ENCODE measurements around the gene SETD2.

SETD2 gene

DNA sequence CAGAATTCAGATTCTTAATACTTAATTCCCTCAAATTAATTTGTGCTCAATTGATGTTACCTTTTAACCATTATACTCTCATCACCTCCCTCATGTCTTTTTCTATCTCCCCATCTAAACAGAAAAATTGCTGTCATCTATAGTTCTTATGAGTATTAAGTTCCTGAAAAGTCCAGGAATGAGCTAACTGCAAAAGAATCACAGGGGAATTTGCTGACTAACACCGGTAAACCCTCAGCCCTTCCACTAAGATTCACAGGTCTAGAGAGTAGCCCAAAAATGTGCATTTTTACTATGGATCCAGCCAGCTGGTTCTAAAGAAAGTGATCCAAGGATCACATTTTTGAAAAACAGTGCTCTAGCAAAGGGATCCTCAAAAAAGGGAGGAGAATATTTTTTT lies 67.0 kb downstream of the SETD2 start:
- TF ChIP-seq, protein P1, sequence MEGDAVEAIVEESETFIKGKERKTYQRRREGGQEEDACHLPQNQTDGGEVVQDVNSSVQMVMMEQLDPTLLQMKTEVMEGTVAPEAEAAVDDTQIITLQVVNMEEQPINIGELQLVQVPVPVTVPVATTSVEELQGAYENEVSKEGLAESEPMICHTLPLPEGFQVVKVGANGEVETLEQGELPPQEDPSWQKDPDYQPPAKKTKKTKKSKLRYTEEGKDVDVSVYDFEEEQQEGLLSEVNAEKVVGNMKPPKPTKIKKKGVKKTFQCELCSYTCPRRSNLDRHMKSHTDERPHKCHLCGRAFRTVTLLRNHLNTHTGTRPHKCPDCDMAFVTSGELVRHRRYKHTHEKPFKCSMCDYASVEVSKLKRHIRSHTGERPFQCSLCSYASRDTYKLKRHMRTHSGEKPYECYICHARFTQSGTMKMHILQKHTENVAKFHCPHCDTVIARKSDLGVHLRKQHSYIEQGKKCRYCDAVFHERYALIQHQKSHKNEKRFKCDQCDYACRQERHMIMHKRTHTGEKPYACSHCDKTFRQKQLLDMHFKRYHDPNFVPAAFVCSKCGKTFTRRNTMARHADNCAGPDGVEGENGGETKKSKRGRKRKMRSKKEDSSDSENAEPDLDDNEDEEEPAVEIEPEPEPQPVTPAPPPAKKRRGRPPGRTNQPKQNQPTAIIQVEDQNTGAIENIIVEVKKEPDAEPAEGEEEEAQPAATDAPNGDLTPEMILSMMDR (IDR thresholded peaks at IDR 0.05; ENCODE audit: insufficient read depth, low read depth, low read length, missing control alignments) = no peak
- peak; percentile 38 for DNase-seq (ENCODE audit: low read depth)
- no peak overlapping the region for H3K4me3 ChIP-seq (ENCODE audit: low read length)

DNA sequence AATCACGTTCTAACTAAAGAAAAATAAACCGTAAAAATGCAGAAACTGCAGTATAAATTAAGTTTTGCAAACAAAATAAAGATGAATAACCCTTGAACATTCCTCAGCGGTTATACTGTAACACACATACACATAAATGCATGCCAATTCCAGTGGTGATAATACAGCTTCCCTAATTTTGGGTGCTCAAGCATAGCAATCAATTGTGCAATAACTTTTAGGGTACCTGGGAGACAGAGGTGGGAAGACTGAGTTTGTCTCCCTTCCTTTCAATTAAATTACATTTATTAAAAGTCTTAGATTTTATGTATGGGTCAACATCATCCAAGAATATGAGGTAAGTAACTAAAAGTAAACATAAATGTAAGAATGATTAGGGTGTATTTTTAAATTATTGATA lies 71.8 kb downstream of the SETD2 start:
- TF ChIP-seq, protein P1 (IDR thresholded peaks at IDR 0.05; ENCODE audit: insufficient read depth, low read depth, low read length, missing control alignments) = no peak
- no peak for DNase-seq (ENCODE audit: low read depth)
- no peak overlapping the region for H3K4me3 ChIP-seq (ENCODE audit: low read length)

DNA sequence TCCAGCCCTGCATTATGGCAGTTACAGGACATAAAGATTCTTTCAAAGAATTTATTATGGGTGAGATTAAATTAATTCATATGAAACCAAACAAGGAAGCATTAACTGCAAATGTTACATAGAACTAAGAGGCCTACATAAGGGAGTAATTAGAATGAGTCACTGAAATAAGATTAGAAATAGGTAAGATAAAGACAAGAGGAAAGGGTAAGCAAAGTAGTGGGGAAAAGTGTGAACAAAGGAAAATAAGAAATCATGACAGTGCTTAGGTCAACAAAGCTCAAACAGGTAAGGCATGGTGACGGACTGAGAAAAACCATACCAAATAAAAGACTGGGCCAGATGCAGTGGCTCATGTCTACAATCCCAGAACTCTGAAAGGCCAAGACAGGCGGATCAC lies 74.3 kb downstream of the SETD2 start:
- no peak overlapping the region for H3K4me3 ChIP-seq (ENCODE audit: low read length)
- TF ChIP-seq, protein P1 (IDR thresholded peaks at IDR 0.05; ENCODE audit: insufficient read depth, low read depth, low read length, missing control alignments) = no peak

DNA sequence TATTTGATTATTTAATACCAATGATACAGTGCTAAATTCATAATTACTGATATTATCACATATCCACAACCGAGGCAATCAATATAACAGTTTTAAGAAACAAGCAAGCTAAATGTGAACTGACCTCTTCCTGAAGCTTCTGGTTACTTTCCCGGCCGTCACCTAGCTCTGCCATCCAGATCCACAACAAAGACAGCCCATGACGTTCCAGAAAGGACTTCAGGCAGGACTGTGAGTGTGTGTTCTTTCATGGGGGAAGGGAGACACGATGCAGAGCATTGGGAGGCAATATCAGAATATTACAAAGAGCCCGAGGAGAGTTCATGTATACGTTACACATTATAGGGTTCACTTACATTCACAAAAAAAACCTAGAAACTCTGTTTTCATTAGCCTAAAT lies 77.8 kb downstream of the SETD2 start:
- H3K4me3 ChIP-seq (ENCODE audit: low read length) = no peak overlapping the region
- no peak for DNase-seq (ENCODE audit: low read depth)
- TF ChIP-seq, protein P1 (IDR thresholded peaks at IDR 0.05; ENCODE audit: insufficient read depth, low read depth, low read length, missing control alignments) = no peak

More for the DNA sequence above, 74.3 kb downstream of the SETD2 start:
- DNase-seq (ENCODE audit: low read depth) = no peak

DNA sequence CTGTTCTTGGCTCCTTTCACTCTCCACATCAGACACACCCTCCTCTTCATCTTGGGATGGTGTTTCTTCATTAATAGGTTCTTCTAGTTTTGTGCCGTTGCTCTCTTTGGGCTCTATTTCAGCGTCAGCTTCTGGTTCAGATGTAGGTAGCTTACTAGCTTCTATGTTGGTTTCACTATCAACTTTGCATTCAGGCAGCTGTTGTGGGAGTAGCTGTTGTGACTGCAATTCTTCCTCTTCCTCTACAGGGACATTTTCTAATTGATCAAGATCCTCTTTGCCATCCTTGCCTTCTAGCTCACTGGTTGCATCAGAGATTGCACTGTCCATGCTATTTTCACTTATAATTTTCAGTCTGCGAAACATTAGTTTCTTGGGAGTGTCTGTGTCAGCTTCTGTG lies 80.1 kb downstream of the SETD2 start:
- no peak overlapping the region for H3K4me3 ChIP-seq (ENCODE audit: low read length)
- TF ChIP-seq, protein P1 (IDR thresholded peaks at IDR 0.05; ENCODE audit: insufficient read depth, low read depth, low read length, missing control alignments) = no peak
- no peak for DNase-seq (ENCODE audit: low read depth)

DNA sequence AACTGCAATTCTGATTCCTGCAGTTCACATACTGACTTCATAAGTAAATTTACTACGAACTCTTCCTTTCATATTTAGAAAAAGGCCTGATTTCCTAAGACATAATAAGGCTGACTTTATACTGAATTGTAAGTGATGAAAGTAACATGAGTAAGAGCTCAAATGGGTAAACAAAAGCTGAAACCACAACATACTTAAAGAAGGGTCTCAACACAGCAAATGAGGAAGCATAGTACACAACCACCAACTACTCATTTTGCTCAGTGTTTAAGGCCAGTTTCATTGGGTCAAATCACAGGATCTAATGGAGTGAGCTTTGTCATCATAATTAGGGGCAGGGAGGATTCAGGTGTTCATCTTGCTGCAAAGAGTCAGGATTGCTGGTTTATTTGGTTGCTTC lies 81.4 kb downstream of the SETD2 start:
- TF ChIP-seq, protein P1 (IDR thresholded peaks at IDR 0.05; ENCODE audit: insufficient read depth, low read depth, low read length, missing control alignments) = no peak
- peak; percentile 40 for DNase-seq (ENCODE audit: low read depth)
- no peak overlapping the region for H3K4me3 ChIP-seq (ENCODE audit: low read length)

DNA sequence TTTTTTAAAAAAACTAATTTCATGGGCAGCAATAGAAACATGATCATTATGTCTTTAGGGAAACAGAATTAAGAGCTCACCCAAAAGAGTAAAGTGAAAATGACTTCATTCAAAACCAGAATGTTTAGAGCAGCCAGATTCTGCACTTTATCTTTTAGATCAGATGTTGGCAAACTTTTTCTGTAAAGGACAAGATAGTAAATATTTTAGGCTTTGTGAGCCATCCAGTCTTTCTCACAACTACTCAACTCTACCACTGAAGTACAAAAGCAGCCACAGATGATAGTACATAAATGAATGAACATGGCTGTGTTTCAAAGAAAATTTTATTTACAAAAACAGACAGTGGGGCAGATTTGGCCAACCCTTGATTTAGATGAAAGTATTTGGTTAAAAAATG lies 84.5 kb downstream of the SETD2 start:
- no peak for DNase-seq (ENCODE audit: low read depth)
- TF ChIP-seq, protein P1 (IDR thresholded peaks at IDR 0.05; ENCODE audit: insufficient read depth, low read depth, low read length, missing control alignments) = no peak
- no peak overlapping the region for H3K4me3 ChIP-seq (ENCODE audit: low read length)
